Measurements from ENCODE around the gene ENGASE.
"Not testable (repeated sequence)": the region's sequence is repeated elsewhere in the genome, so short reads cannot be mapped to it uniquely, and the experiment has no call there.

The ENGASE gene

DNA sequence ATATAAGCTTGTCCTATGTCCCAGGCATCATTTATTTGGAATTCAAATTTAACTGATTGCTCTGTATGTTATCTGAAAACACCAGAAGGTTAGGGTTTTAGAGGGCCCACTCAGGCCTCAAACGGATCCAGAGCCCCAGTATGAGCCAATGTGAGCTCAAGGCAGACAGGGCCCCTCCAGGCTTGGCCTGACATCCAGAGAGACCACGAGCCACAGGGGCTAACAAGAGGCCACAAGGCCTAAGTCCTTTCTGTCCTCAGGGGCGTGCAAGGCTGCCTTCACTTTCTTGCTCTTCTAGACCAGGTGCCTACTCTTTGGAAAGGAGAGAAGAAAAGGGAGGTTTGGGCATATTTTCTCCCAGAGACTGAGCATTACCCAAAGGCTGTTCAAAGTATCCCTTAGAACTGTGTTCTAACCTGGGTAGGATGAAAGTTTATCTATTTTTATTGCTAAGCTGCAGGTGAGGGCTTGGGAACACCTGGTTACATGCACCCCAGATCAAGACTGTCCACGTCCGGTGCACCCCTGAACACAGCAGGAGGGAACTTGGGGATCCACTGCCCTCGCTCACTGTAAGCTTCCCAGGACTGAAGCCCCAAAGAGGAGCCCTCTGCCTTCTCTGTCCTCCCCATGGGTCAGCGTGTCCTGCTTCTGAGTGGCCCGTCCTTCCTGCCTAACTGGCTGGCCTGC lies 1.5 kb upstream of the ENGASE start:
- no peak overlapping the region for H3K27ac ChIP-seq (ENCODE audit: low read depth, low read length, poor library complexity, severe bottlenecking)
- no peaks in the 10 kb centered on the region for H4K20me1 ChIP-seq (ENCODE audit: insufficient read depth, low read length)
- H3K4me3 ChIP-seq (ENCODE audit: low read depth, low read length, poor library complexity, severe bottlenecking): no peak overlapping the region
- no peaks in the 10 kb centered on the region for H3K79me2 ChIP-seq (ENCODE audit: insufficient read depth, low read length)
- no peaks in the 10 kb centered on the region for H3K9me3 ChIP-seq (ENCODE audit: low read length)
- no peaks in the 10 kb centered on the region for H3K36me3 ChIP-seq (ENCODE audit: insufficient read depth, low read length)
- no peaks in the 10 kb centered on the region for H3K4me1 ChIP-seq (ENCODE audit: insufficient read depth, low read length, severe bottlenecking)
- H3K9ac ChIP-seq (ENCODE audit: low read length): no peak overlapping the region
- no peak overlapping the region for H2AFZ ChIP-seq (ENCODE audit: low read length)
- H3K4me2 ChIP-seq (ENCODE audit: low read length): no peak overlapping the region
- no peaks in the 10 kb centered on the region for H3K9me2 ChIP-seq (ENCODE audit: low read depth, low read length)
- H3K27me3 ChIP-seq (ENCODE audit: insufficient read depth, low read length): no peaks in the 10 kb centered on the region
- H3F3A ChIP-seq (ENCODE audit: insufficient read depth, low read length): no peaks in the 10 kb centered on the region
- TF ChIP-seq, protein P1, sequence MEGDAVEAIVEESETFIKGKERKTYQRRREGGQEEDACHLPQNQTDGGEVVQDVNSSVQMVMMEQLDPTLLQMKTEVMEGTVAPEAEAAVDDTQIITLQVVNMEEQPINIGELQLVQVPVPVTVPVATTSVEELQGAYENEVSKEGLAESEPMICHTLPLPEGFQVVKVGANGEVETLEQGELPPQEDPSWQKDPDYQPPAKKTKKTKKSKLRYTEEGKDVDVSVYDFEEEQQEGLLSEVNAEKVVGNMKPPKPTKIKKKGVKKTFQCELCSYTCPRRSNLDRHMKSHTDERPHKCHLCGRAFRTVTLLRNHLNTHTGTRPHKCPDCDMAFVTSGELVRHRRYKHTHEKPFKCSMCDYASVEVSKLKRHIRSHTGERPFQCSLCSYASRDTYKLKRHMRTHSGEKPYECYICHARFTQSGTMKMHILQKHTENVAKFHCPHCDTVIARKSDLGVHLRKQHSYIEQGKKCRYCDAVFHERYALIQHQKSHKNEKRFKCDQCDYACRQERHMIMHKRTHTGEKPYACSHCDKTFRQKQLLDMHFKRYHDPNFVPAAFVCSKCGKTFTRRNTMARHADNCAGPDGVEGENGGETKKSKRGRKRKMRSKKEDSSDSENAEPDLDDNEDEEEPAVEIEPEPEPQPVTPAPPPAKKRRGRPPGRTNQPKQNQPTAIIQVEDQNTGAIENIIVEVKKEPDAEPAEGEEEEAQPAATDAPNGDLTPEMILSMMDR (IDR thresholded peaks at IDR 0.05; ENCODE audit: low read length): no peak
- no peak for TF ChIP-seq EZH2 (IDR thresholded peaks at IDR 0.05; ENCODE audit: borderline replicate concordance, low read length)

DNA sequence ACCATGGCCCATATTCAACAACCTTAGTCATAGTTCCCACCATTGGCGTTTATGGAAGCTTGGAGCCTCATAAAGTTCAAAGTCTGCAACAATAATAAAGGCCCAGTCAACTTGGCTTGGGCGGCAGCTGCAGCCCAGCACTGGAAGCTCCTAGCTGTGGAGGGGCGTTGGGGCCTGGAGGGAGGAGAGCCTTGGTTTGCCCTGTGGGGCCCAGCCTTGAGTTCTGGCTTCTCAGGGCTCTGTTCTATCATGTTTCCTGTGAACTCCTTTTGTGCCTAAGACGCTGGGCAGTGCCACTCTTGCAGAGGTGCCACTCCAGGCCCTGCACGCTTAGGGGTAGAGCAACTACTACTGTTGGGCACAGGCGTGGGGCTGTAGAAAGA lies 927 bp upstream of the ENGASE start:
- Histone ChIP-seq H3K27ac (ENCODE audit: low read depth, low read length, poor library complexity, severe bottlenecking) (no peak overlapping the region), H3K9me2 (ENCODE audit: low read depth, low read length) (no peaks in the 10 kb centered on the region), H4K20me1 (ENCODE audit: insufficient read depth, low read length) (no peaks in the 10 kb centered on the region), H3K4me1 (ENCODE audit: insufficient read depth, low read length, severe bottlenecking) (no peaks in the 10 kb centered on the region), H3K4me3 (ENCODE audit: low read depth, low read length, poor library complexity, severe bottlenecking) (no peak overlapping the region), H3K36me3 (ENCODE audit: insufficient read depth, low read length) (no peaks in the 10 kb centered on the region), H2AFZ (ENCODE audit: low read length) (no peak overlapping the region), H3K79me2 (ENCODE audit: insufficient read depth, low read length) (no peaks in the 10 kb centered on the region), H3K27me3 (ENCODE audit: insufficient read depth, low read length) (no peaks in the 10 kb centered on the region), H3F3A (ENCODE audit: insufficient read depth, low read length) (no peaks in the 10 kb centered on the region), H3K9me3 (ENCODE audit: low read length) (no peaks in the 10 kb centered on the region), H3K4me2 (ENCODE audit: low read length) (no peak overlapping the region), H3K9ac (ENCODE audit: low read length) (no peak overlapping the region)
- TF ChIP-seq EZH2 (IDR thresholded peaks at IDR 0.05; ENCODE audit: borderline replicate concordance, low read length): no peak
- TF ChIP-seq, protein P1 (IDR thresholded peaks at IDR 0.05; ENCODE audit: low read length): no peak

DNA sequence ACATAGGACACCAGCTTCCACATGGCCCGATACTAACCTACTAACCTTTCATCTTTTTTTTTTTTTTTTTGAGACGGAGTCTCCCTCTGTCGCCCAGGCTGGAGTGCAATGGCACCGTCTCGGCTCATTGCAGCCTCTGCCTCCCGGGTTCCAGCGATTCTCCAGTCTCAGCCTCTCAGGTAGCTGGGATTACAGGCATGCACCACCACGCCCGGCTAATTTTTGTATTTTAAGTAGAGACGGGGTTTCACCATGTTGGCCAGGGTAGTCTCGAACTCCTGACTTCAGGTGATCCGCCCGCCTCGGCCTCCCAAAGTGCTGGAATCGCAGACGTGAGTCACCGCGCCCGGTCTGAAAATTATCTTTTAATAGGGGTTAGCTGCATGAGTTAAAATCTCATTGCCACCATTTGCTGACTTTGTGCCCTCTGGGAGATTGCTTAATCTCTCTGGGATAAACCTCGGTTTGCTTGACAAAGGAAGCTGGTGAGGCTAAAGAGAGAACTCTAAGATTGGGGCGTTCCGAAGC lies 439 bp upstream of the ENGASE start:
- H3K9ac ChIP-seq (ENCODE audit: low read length); H3K27ac ChIP-seq (ENCODE audit: low read depth, low read length, poor library complexity, severe bottlenecking); H3K27me3 ChIP-seq (ENCODE audit: insufficient read depth, low read length); H3K4me1 ChIP-seq (ENCODE audit: insufficient read depth, low read length, severe bottlenecking); H3K36me3 ChIP-seq (ENCODE audit: insufficient read depth, low read length); H3K79me2 ChIP-seq (ENCODE audit: insufficient read depth, low read length); H2AFZ ChIP-seq (ENCODE audit: low read length); H4K20me1 ChIP-seq (ENCODE audit: insufficient read depth, low read length); H3F3A ChIP-seq (ENCODE audit: insufficient read depth, low read length); H3K9me3 ChIP-seq (ENCODE audit: low read length); H3K9me2 ChIP-seq (ENCODE audit: low read depth, low read length): not testable (repeated sequence)
- H3K4me3 ChIP-seq (ENCODE audit: low read depth, low read length, poor library complexity, severe bottlenecking): peak overlapping the region; percentile 69
- peak overlapping the region; percentile 54 for H3K4me2 ChIP-seq (ENCODE audit: low read length)

DNA sequence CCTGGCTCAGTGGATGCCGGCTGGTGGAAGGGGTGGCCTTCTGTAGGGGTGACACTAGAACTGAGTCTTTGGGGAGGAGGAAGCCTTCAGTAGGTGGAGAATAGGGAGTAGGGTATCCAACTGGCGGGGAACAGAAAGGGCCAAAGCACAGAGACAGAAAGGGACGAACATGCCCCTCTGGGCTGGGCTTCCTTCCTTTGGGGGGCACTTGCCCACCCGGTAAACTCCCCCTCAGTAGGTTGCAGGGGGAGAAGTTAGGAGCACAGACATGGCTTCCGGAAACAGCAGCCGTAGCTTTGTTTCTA lies 774 bp downstream of the ENGASE start:
- Histone ChIP-seq H3K79me2 (ENCODE audit: insufficient read depth, low read length) (no peaks in the 10 kb centered on the region), H3K9me3 (ENCODE audit: low read length) (no peaks in the 10 kb centered on the region), H3K4me1 (ENCODE audit: insufficient read depth, low read length, severe bottlenecking) (no peaks in the 10 kb centered on the region), H3K27ac (ENCODE audit: low read depth, low read length, poor library complexity, severe bottlenecking) (no peak overlapping the region), H3K4me2 (ENCODE audit: low read length) (peak overlapping the region; percentile 76), H3K9me2 (ENCODE audit: low read depth, low read length) (no peaks in the 10 kb centered on the region), H2AFZ (ENCODE audit: low read length) (no peak overlapping the region), H3K36me3 (ENCODE audit: insufficient read depth, low read length) (no peaks in the 10 kb centered on the region), H3K27me3 (ENCODE audit: insufficient read depth, low read length) (no peaks in the 10 kb centered on the region), H3F3A (ENCODE audit: insufficient read depth, low read length) (no peaks in the 10 kb centered on the region), H3K4me3 (ENCODE audit: low read depth, low read length, poor library complexity, severe bottlenecking) (peak overlapping the region; percentile 69), H3K9ac (ENCODE audit: low read length) (peak overlapping the region; percentile 74), H4K20me1 (ENCODE audit: insufficient read depth, low read length) (no peaks in the 10 kb centered on the region)
- TF ChIP-seq, protein P1 (IDR thresholded peaks at IDR 0.05; ENCODE audit: low read length): no peak
- TF ChIP-seq EZH2 (IDR thresholded peaks at IDR 0.05; ENCODE audit: borderline replicate concordance, low read length): no peak

All from OCI-LY1 (cell line).